ENCODE measurements around the gene CNDP2.

The CNDP2 gene

DNA sequence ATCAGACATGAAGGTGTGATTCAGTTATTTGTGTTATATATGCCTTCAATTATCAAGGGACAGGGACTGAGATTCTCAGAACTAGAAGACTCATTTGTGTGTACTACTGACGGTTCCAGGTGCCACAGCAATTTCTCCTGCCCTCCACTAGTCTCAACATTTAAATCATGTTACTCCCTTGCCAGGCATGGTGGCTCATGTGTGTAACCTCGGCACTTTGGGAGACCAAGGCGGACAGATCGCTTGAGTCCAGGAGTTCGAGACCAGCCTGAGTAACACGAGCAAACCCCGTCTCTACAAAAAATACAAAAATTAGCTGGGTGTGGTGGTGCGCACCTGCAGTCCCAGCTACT is 1.1 kb downstream of the CNDP2 start:
- H3K27me3 ChIP-seq (ENCODE audit: low read length): no peaks in the 10 kb centered on the region
- no peaks in the 10 kb centered on the region for H4K20me1 ChIP-seq (ENCODE audit: low read depth, low read length)
- H3K9me2 ChIP-seq (replicated peaks; ENCODE audit: insufficient read depth, low read length): no peaks in the 10 kb centered on the region
- H3K4me2 ChIP-seq (ENCODE audit: low read depth, low read length, poor library complexity, severe bottlenecking): peak overlapping the region; percentile 99
- peaks cover 7% of the 10 kb centered on the region for H3K36me3 ChIP-seq (ENCODE audit: low read length)
- peak overlapping the region; percentile 85 for H3K9ac ChIP-seq (ENCODE audit: low read length)
- H3K9me3 ChIP-seq (ENCODE audit: insufficient read depth, low read length): no peaks in the 10 kb centered on the region
- TF ChIP-seq, protein P1, sequence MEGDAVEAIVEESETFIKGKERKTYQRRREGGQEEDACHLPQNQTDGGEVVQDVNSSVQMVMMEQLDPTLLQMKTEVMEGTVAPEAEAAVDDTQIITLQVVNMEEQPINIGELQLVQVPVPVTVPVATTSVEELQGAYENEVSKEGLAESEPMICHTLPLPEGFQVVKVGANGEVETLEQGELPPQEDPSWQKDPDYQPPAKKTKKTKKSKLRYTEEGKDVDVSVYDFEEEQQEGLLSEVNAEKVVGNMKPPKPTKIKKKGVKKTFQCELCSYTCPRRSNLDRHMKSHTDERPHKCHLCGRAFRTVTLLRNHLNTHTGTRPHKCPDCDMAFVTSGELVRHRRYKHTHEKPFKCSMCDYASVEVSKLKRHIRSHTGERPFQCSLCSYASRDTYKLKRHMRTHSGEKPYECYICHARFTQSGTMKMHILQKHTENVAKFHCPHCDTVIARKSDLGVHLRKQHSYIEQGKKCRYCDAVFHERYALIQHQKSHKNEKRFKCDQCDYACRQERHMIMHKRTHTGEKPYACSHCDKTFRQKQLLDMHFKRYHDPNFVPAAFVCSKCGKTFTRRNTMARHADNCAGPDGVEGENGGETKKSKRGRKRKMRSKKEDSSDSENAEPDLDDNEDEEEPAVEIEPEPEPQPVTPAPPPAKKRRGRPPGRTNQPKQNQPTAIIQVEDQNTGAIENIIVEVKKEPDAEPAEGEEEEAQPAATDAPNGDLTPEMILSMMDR (IDR thresholded peaks at IDR 0.05; ENCODE audit: insufficient read depth, low read length, poor library complexity, severe bottlenecking): no peak
- no peak for TF ChIP-seq EZH2phosphoT487 (conservative IDR thresholded peaks at IDR 0.05; ENCODE audit: low read length)
- peaks cover 38% of the 10 kb centered on the region for H3F3A ChIP-seq (ENCODE audit: insufficient read depth)
- peak overlapping the region; percentile 91 for H3K4me3 ChIP-seq (ENCODE audit: insufficient read depth, low read length, poor library complexity, severe bottlenecking)
- no peak overlapping the region for H2AFZ ChIP-seq (ENCODE audit: low read depth, low read length, severe bottlenecking)
- peak overlapping the region; percentile 39 for H3K27ac ChIP-seq (ENCODE audit: low read depth, low read length)
- peaks cover 44% of the 10 kb centered on the region for H3K79me2 ChIP-seq (ENCODE audit: insufficient read depth, low read length)

- Histone ChIP-seq H3K9me2 (replicated peaks; ENCODE audit: insufficient read depth, low read length) (no peaks in the 10 kb centered on the region), H2AFZ (ENCODE audit: low read depth, low read length, severe bottlenecking) (no peak overlapping the region), H3K27me3 (ENCODE audit: low read length) (no peaks in the 10 kb centered on the region), H3K9me3 (ENCODE audit: insufficient read depth, low read length) (no peaks in the 10 kb centered on the region), H3K27ac (ENCODE audit: low read depth, low read length) (peak overlapping the region; percentile 83), H3K36me3 (ENCODE audit: low read length) (peaks cover 12% of the 10 kb centered on the region), H4K20me1 (ENCODE audit: low read depth, low read length) (no peaks in the 10 kb centered on the region), H3K4me3 (ENCODE audit: insufficient read depth, low read length, poor library complexity, severe bottlenecking) (peak overlapping the region; percentile 74), H3K4me2 (ENCODE audit: low read depth, low read length, poor library complexity, severe bottlenecking) (peak overlapping the region; percentile 99), H3F3A (ENCODE audit: insufficient read depth) (peaks cover 38% of the 10 kb centered on the region), H3K79me2 (ENCODE audit: insufficient read depth, low read length) (peaks cover 49% of the 10 kb centered on the region), H3K9ac (ENCODE audit: low read length) (no peak overlapping the region)
- TF ChIP-seq, protein P1 (IDR thresholded peaks at IDR 0.05; ENCODE audit: insufficient read depth, low read length, poor library complexity, severe bottlenecking): no peak
- TF ChIP-seq EZH2phosphoT487 (conservative IDR thresholded peaks at IDR 0.05; ENCODE audit: low read length): no peak
Measured at GRCh38 chr18:74497778-74498177, 1.6 kb downstream of the CNDP2 start.

GRCh38 chr18:74498712-74499627 is 2.8 kb downstream of the CNDP2 start:
- H4K20me1 ChIP-seq (ENCODE audit: low read depth, low read length): no peaks in the 10 kb centered on the region
- H3F3A ChIP-seq (ENCODE audit: insufficient read depth): peaks cover 38% of the 10 kb centered on the region
- H3K9me3 ChIP-seq (ENCODE audit: insufficient read depth, low read length): no peaks in the 10 kb centered on the region
- H3K9me2 ChIP-seq (replicated peaks; ENCODE audit: insufficient read depth, low read length): no peaks in the 10 kb centered on the region
- H3K36me3 ChIP-seq (ENCODE audit: low read length): peaks cover 19% of the 10 kb centered on the region
- peak overlapping the region; percentile 28 for H2AFZ ChIP-seq (ENCODE audit: low read depth, low read length, severe bottlenecking)
- peak overlapping the region; percentile 62 for H3K9ac ChIP-seq (ENCODE audit: low read length)
- H3K27ac ChIP-seq (ENCODE audit: low read depth, low read length): peak overlapping the region; percentile 83
- H3K4me3 ChIP-seq (ENCODE audit: insufficient read depth, low read length, poor library complexity, severe bottlenecking): peak overlapping the region; percentile 74
- H3K27me3 ChIP-seq (ENCODE audit: low read length): no peaks in the 10 kb centered on the region
- peaks cover 49% of the 10 kb centered on the region for H3K79me2 ChIP-seq (ENCODE audit: insufficient read depth, low read length)
- H3K4me2 ChIP-seq (ENCODE audit: low read depth, low read length, poor library complexity, severe bottlenecking): peak overlapping the region; percentile 99
- no peak for TF ChIP-seq EZH2phosphoT487 (conservative IDR thresholded peaks at IDR 0.05; ENCODE audit: low read length)
- TF ChIP-seq, protein P1 (IDR thresholded peaks at IDR 0.05; ENCODE audit: insufficient read depth, low read length, poor library complexity, severe bottlenecking): no peak

Data from SU-DHL-6 (cell line).